Right lung (tissue), 5 donors: ENCODE measurements around the gene TMPRSS6. TPM values are rescaled to one million over a fixed set of nuclear protein-coding genes. Genes with fewer than 3 reads are reported as not detected.

Experiments
- DNase-seq, 2 donors: peaks; one replicate each; pipeline ENCODE4 v3.0.0-alpha.2; 2013
- polyA plus RNA-seq, 5 donors: library from polyadenylated mRNA; unstranded; fragments of 120-200 nt; gene quantifications; one replicate each; pipeline versions ENCODE4 v1.2.1 to v1.2.3, GENCODE V29; 2013; ENCODE audit warnings: inconsistent platforms in 1 of 5, low replicate concordance in 1 of 5; ENCODE audit not compliant: insufficient read length in 5 of 5, insufficient read depth in 1 of 5

TMPRSS6 gene
- polyA plus RNA-seq, 5 donors = 0.36 to 0.79 (median 0.61) TPM

GRCh38 chr22:37028692-37029674 is 80.5 kb downstream of the TMPRSS6 start:
- no peak for DNase-seq

- DNase-seq = no peak
Observed at GRCh38 chr22:37027556-37027955, 82.0 kb downstream of the TMPRSS6 start.

- no peak for DNase-seq
Observed at GRCh38 chr22:37026325-37026724, 83.2 kb downstream of the TMPRSS6 start.

- no peak for DNase-seq
Observed at GRCh38 chr22:37025500-37026070, 83.9 kb downstream of the TMPRSS6 start.

- DNase-seq = no peak
Observed at GRCh38 chr22:37024339-37025157, 85.0 kb downstream of the TMPRSS6 start.

GRCh38 chr22:37023743-37024338 is 85.7 kb downstream of the TMPRSS6 start:
- no peak for DNase-seq

GRCh38 chr22:37022483-37023337 is 86.8 kb downstream of the TMPRSS6 start:
- no peak for DNase-seq

- no peak for DNase-seq
Observed at GRCh38 chr22:37021710-37022482, 87.6 kb downstream of the TMPRSS6 start.

- DNase-seq = no peak
Observed at GRCh38 chr22:37021041-37021440, 88.5 kb downstream of the TMPRSS6 start.

GRCh38 chr22:37020192-37020479 is 89.4 kb downstream of the TMPRSS6 start:
- DNase-seq = no peak

GRCh38 chr22:37019309-37020191 is 90.0 kb downstream of the TMPRSS6 start, which contains the start of the genes MPST and TST:
MPST (plus strand) TSS chr22:37019742; CDS start chr22:37019837, 95 bp downstream.
TST (minus strand) TSS chr22:37019447; CDS start chr22:37018732, 715 bp downstream.
- DNase-seq = peak; percentile 77

- DNase-seq = peak; percentile 50 to 56
Observed at GRCh38 chr22:37018815-37019308, 90.7 kb downstream of the TMPRSS6 start.

GRCh38 chr22:37018086-37018814 is 91.3 kb downstream of the TMPRSS6 start:
- no peak for DNase-seq

GRCh38 chr22:37017356-37017755 is 92.2 kb downstream of the TMPRSS6 start:
- DNase-seq = no peak

GRCh38 chr22:37016134-37016910 is 93.2 kb downstream of the TMPRSS6 start:
- no peak for DNase-seq

- DNase-seq = no peak
Observed at GRCh38 chr22:37015587-37015878, 94.0 kb downstream of the TMPRSS6 start.
